GM18519 (cell line): ENCODE measurements around the gene RPL14.
"Not testable (repeated sequence)": the region's sequence is repeated elsewhere in the genome, so short reads cannot be mapped to it uniquely, and the experiment has no call there.

Source experiments
- ATAC-seq: cut with Tn5 transposase; IDR thresholded peaks from one replicate; pipeline ENCODE4 v1.9.1; 2021; ENCODE audit warnings: mild to moderate bottlenecking, moderate library complexity; ENCODE audit not compliant: unreplicated experiment, low FRiP score

Gene RPL14

GRCh38 chr3:40456940-40457823 is at the start of gene RPL14:
TSS of gene RPL14 (plus strand) at chr3:40457339. CDS start at chr3:40457472, 133 bp downstream.
- peak; percentile 50 for ATAC-seq

DNA sequence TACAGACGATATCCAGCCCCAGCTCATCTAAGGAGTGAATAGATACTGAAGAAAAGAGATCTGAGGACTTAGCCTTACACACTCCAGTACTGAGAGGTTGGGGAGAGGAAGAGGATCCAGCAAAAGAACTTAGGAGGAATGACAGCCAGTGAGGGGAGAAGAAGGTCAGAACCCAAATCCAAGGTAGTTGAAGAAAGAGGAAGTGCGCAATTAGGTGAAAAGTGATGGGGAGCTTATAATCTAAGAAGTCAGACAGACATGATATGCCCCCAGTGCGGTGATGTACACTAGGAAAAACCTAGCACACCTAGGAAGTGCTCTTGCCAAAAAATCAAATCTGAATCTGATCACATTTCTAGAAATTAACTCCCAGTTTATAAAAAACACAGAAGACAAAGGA is 49.5 kb upstream of the RPL14 start:
- no peak for ATAC-seq

- no peak for ATAC-seq
Measured at GRCh38 chr3:40414270-40414669, 42.9 kb upstream of the RPL14 start.

GRCh38 chr3:40417845-40418543 is 39.1 kb upstream of the RPL14 start:
- ATAC-seq, result no peak

- no peak for ATAC-seq
Measured at GRCh38 chr3:40422861-40423260, 34.3 kb upstream of the RPL14 start.

- no peak for ATAC-seq
Measured at GRCh38 chr3:40427045-40427669, 30.0 kb upstream of the RPL14 start.

DNA sequence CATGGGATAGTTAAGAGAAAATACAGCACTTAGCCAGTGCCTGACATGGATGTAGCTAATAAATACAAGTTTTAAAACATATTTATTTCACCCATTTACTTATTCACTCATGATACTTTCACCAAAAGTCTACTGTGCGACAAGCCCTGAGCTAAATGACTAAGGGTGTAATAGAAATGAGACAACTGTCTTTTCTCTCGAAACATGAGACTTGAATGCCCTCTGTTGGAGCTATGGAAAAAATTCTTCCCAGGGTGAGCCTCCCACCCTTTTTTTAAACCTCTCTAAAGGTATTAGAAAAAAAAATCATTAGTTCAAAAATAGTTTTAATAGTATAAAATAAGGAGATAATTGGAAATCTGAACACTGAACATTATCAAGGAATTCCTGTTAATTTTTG is 24.3 kb upstream of the RPL14 start:
- ATAC-seq, result no peak

DNA sequence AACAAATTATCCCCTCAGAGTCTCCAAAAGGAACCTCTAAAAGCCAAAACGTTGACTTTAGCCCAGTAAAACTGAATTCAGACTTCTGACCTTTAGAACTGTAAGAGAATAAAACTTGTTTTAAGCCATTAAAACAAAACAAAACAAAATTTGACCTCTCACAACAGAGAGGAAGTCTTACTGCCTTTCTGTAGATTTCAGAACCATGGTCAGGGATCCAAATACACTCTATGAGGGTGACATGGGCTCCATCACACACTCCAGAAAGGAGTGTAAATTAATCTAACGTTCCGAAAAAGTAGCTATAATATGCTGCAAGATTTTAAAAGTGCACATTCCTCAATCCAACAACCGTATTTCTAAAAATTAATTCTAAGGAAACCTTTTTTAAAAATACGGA is 19.2 kb upstream of the RPL14 start:
- no peak for ATAC-seq

DNA sequence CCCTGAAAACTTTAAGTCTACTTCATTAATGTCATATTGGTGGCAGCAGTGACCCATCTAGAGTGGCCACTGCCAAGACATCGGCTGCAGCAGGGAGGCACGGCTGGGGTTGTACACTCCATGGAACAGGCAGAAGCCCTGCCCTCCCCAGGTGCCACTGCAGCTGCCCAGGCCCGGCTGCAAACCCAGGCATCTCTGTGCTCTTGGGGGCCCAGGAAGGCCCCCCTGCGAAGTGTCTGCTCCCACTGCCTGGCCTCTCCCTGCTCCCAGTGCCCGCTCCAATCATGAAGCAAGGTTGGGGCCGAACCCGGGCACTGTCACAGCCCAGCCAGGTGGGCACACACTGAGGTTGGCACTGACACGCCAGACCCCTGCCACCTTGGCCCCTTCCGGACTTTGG is 12.1 kb upstream of the RPL14 start:
- ATAC-seq, result no peak

DNA sequence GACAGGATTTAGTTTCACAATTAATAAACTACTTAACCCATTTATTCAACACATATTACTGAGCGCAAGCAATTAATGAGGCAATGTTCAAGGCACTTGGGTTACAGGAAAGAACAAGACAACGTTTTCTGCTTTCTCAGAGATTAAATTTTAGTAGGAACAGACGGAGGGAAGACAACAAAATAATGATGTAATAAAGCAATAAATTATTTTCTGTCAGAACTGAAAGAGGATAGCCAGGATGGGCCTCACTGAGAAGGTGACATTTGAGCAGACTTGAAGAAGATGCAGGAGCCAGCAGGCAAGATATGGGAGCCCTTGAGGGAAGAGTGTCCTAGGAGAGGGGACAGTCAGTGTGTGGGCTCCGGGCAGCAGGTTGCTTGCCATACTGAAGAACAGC is 11.3 kb upstream of the RPL14 start:
- ATAC-seq, result no peak

- ATAC-seq, result no peak
Measured at GRCh38 chr3:40450438-40450837, 6.7 kb upstream of the RPL14 start.

GRCh38 chr3:40451551-40451950 is 5.6 kb upstream of the RPL14 start:
- ATAC-seq, result no peak

DNA sequence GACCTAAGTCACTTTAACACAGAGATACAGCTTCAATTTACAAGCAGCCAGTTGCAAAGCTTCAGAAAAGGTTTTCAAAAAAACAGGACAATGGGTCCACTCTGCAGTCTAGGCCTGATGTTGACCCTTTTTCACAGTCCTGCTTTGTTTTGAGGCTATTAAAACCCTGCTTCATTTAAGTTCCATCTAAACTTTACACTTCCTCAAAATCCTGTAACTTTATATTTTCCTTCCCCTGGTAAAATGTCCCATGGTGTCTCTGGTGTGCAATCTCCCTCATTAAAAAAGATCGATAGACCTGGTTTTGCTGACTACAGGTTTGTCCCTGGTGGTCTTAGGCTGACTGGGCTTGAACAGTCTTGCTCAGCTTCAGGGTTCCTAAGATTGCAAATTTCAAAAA is 5.1 kb upstream of the RPL14 start:
- ATAC-seq, result no peak

- ATAC-seq, result no peak
Measured at GRCh38 chr3:40452562-40452875, 4.6 kb upstream of the RPL14 start.

- peak; percentile 94 for ATAC-seq
Measured at GRCh38 chr3:40452876-40453730, 4.0 kb upstream of the RPL14 start.

DNA sequence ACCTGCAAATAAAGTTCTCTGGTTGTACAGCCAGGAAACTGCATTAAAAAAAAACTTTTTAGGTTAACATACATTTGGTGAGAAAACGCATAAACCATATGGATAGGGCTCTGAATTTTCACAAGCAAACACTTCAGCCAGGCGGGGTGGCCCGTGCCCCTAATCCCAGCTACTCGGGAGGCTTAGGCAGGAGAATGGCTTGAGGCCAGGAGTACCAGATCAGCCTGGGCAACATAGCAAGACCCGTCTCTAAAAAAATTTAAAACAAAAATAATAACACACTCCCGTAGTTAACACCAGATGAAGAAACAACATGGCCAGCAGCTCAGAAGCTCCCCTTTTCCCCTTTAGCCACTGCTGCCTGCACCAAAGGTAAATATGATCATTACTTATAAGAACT is 3.2 kb upstream of the RPL14 start:
- ATAC-seq, result no peak

DNA sequence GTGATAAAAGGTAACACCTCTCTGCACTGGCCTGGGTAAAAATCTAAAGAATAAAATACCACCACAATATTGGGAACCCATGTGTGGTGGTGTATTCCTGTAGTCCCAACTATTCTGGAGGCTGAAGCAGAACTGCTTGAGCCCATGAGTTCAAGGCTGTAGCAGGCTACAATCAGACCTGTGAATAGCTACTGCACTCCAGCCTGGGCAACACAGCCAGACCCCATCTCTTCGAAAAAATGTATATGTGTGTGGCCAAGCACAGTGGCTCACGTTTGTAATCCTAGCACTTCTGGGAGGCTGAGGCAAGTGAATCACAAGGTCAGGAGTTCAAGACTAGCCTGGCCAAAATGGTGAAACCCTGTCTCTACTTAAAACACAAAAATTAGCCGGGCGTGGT is 1.8 kb upstream of the RPL14 start:
- no peak for ATAC-seq

DNA sequence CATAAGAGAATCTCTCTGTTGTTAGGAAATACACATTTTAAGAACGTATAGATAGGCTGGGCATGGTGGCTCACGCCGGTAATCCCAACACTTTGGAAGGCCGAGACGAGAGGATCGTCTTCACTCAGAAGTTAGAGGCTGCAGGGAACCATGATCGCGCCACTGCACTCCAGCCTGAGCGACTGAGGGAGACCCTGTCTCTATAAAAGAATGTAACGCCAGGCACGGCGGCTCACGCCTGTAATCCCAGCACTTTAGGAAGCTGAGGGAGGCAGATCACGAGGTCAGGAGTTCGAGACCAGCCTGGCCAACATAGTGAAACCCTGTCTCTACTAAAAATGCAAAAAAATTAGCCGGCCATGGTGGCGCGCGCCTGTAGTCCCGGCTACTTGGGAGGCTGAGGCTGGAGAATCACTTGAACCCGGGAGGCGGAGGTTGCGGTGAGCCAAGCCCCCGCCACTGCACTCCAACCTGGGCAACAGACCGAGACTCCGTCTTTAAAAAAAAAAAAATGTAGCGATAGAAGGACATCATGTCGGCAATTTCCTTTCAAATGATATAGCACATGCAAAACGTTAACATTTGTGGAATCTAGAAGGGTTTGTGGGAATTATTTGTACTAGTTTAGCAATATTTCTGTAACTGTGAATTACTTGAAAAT is 730 bp upstream of the RPL14 start:
- ATAC-seq, result no peak

- no peak for ATAC-seq
Measured at GRCh38 chr3:40458473-40458872, 1.3 kb downstream of the RPL14 start.

DNA sequence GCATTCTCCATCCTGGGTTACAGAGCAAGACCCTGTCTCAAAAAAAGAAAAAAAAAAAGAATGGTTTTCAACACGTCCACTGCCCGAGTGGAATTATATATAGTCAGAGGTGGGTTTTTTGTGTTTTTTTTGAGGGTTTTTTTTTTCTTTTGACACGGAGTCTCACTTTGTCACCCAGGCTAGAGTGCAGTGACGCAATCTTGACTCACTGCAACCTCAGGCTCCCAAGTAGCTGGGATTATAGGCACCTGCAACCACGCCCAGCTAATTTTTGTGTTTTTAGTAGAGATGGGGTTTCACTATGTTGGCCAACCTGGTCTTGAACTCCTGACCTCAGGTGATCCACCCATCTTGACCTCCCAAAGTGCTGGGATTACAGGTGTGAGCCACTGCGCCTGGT is 3.3 kb downstream of the RPL14 start:
- not testable (repeated sequence) for ATAC-seq
